HFFc6 (cell line): ENCODE measurements around the gene PNPLA3. TPM values are rescaled to one million over a fixed set of nuclear protein-coding genes. Genes with fewer than 3 reads are reported as not detected.
A peak's percentile ranks its signal among the peaks of the same experiment; 100 is the strongest.

ENCODE experiments used
- DNase-seq: peaks from one replicate; pipeline ENCODE4 v3.0.0-alpha.2; 2018
- H3K27ac Mint-ChIP-seq: 2 replicates; pipeline ENCODE4 v1.8.0; 2020; ENCODE audit warnings: mild to moderate bottlenecking, mixed read lengths
- H3K27me3 Mint-ChIP-seq: 2 replicates; pipeline ENCODE4 v1.8.0; 2021; ENCODE audit warnings: mild to moderate bottlenecking, moderate library complexity, mixed read lengths; ENCODE audit not compliant: insufficient read depth
- H3K36me3 Mint-ChIP-seq: 2 replicates; pipeline ENCODE4 v1.8.0; 2021; ENCODE audit warnings: low read depth, mixed read lengths
- H3K4me1 Mint-ChIP-seq: 2 replicates; pipeline ENCODE4 v1.8.0; 2020; ENCODE audit warnings: low read depth, mixed read lengths
- H3K4me3 Mint-ChIP-seq: 2 replicates; pipeline ENCODE4 v1.8.0; 2020; ENCODE audit warnings: mild to moderate bottlenecking, moderate library complexity, mixed read lengths
- H3K9me3 Mint-ChIP-seq: 2 replicates; pipeline ENCODE4 v1.8.0; 2020; ENCODE audit warnings: mild to moderate bottlenecking, mixed read lengths
- total RNA-seq, 6 experiments: library from RNA; stranded (reverse); fragmentation: NEBNext Ultra II Directional; extraction: Animal tissue kit (Norgen Biotek cat#: 25700); gene quantifications; 2 replicates in 1 of 6; 3 replicates in 5 of 6; pipeline ENCODE4 v1.2.3, GENCODE V29; 2021
- TF ChIP-seq, protein P1 (sequence below): fragments of 200-600 bp; sonication (generic); IDR thresholded peaks from 2 replicates; pipeline ENCODE4 v1.5.0; 2021; ENCODE audit warnings: antibody characterized with exemption, mild to moderate bottlenecking

Gene PNPLA3
- total RNA-seq, 6 experiments from 2014 or later: 3.0 to 6.5 (median 3.4) TPM

DNA sequence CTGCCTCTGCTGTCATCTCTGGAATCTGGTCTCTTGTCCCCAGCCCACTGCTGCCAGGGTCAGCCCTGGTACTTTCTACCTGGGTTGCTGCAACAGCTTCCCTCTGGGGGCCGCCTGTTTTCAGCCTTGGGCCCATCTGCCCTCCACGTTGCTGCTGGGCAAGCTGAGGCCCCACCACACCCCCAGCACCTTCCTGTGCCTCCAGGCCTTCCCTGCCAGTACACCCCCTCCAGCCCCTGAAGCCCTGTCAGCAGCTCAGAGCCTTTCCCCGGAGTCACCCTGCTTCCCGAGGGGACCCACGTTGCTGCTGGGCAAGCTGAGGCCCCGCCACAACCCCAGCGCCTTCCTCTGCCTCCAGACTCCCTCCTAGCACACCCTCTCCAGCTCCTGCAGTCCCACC, 28.4 kb downstream of the PNPLA3 start:
- H3K4me3 Mint-ChIP-seq: no peak overlapping the region; the same call in 1 of the 2 replicates
- TF ChIP-seq, protein P1, sequence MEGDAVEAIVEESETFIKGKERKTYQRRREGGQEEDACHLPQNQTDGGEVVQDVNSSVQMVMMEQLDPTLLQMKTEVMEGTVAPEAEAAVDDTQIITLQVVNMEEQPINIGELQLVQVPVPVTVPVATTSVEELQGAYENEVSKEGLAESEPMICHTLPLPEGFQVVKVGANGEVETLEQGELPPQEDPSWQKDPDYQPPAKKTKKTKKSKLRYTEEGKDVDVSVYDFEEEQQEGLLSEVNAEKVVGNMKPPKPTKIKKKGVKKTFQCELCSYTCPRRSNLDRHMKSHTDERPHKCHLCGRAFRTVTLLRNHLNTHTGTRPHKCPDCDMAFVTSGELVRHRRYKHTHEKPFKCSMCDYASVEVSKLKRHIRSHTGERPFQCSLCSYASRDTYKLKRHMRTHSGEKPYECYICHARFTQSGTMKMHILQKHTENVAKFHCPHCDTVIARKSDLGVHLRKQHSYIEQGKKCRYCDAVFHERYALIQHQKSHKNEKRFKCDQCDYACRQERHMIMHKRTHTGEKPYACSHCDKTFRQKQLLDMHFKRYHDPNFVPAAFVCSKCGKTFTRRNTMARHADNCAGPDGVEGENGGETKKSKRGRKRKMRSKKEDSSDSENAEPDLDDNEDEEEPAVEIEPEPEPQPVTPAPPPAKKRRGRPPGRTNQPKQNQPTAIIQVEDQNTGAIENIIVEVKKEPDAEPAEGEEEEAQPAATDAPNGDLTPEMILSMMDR: no peak
- no peak for DNase-seq
- H3K36me3 Mint-ChIP-seq: peaks cover 5% of the 10 kb centered on the region
- H3K4me1 Mint-ChIP-seq: peaks cover 23% of the 10 kb centered on the region
- peaks cover 2% of the 10 kb centered on the region for H3K27me3 Mint-ChIP-seq
- no peaks in the 10 kb centered on the region for H3K9me3 Mint-ChIP-seq
- no peak overlapping the region for H3K27ac Mint-ChIP-seq

DNA sequence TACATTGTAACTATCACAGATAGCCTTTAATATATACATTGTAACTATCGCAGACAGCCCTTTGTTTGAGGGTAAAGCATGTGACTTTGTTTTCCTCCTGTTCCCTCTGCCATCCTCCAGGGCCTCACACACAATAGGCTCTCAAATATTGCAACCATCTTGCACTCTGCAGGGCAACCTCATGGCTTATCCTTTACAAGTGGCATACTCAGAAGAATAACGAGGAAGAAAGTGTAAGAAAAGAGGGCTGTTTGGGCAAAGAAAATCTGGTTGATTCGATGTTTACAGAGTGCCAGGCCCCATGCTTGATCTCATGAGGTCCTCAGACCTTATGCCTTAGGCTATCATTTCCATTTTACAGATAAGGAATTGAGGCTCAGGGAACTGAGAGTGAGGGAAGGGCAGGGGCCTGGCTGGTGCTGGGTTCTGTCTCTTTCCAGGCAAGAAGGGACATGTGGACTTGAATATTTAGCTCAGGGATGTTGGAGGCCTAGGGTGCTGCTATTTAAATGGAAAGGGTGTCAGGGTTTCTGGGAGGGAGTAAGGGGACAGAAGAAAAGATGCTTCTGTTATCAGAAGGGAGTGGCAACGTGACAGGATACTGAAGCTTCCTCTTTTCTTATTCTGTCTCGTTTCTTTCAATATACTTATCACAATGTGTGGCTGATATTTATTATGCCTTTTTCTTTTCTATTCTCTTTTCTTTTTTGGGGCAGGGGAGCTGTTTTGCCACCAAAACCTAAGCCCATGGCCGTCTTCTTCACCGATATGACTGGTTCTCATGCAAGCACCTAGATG, 30.6 kb downstream of the PNPLA3 start:
- TF ChIP-seq, protein P1: no peak
- H3K4me1 Mint-ChIP-seq: peaks cover 32% of the 10 kb centered on the region
- DNase-seq: no peak
- peaks cover 12% of the 10 kb centered on the region for H3K36me3 Mint-ChIP-seq
- peak overlapping the region; percentile 89 for H3K27ac Mint-ChIP-seq
- H3K27me3 Mint-ChIP-seq: peaks cover 2% of the 10 kb centered on the region; the same call in 1 of the 2 replicates
- peak overlapping the region; percentile 96 for H3K4me3 Mint-ChIP-seq
- no peaks in the 10 kb centered on the region for H3K9me3 Mint-ChIP-seq

DNA sequence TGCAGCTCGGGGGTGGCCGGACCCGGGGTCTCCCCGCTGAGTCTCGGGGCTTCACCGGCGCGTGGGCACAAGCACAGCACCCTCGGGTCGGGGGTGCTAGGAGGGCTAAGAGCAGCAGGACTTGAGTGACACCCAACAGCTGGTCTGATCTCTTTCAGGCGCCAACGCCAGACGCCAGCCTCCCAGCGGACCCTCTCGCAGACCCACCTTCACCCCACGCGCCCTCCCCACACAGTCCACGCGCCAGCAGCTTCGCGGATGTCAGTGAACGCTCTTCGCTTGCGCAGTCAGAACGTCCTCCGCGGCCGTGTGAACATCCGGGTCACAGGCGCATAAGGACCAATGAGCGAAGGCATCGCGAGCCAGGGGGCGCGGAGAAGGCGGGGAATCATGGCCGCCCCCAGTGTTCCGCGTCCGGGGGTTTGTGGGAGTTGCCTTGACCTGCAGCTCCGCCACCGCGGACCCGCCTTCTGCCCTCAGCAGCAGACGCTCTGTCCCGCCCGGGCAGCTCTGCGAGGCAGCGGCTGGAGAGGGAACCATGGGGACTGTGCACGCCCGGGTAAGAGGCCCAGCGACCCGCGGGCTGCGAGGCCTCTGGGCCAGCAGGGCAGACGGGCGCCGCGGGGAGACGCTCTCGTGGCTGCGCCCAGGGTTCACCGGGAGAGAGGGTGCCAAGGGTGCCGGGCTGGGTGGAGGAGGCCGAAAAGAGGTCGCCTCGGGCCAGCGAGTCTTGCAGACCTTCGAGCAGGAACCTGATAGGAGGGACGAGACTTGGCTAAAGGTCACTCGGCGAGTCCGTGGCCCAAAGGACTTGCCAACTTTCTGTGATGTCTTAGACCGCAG, 31.7 kb downstream of the PNPLA3 start, which contains the start of gene SAMM50:
SAMM50 (plus strand) TSS at position 403 of the 843 bp plus-strand sequence; CDS start at position 539, 136 bp downstream.
- TF ChIP-seq, protein P1: peak; percentile 34; the same call in 1 of the 2 replicates
- Mint-ChIP-seq H3K4me3 (peak within 1 kb of the TSS; percentile 96), H3K9me3 (no peaks in the 10 kb centered on the region), H3K27ac (peak within 1 kb of the TSS; percentile 89), H3K4me1 (peaks cover 32% of the 10 kb centered on the region), H3K27me3 (peaks cover 2% of the 10 kb centered on the region; the same call in 1 of the 2 replicates), H3K36me3 (peaks cover 12% of the 10 kb centered on the region)
- DNase-seq: peak; percentile 88

DNA sequence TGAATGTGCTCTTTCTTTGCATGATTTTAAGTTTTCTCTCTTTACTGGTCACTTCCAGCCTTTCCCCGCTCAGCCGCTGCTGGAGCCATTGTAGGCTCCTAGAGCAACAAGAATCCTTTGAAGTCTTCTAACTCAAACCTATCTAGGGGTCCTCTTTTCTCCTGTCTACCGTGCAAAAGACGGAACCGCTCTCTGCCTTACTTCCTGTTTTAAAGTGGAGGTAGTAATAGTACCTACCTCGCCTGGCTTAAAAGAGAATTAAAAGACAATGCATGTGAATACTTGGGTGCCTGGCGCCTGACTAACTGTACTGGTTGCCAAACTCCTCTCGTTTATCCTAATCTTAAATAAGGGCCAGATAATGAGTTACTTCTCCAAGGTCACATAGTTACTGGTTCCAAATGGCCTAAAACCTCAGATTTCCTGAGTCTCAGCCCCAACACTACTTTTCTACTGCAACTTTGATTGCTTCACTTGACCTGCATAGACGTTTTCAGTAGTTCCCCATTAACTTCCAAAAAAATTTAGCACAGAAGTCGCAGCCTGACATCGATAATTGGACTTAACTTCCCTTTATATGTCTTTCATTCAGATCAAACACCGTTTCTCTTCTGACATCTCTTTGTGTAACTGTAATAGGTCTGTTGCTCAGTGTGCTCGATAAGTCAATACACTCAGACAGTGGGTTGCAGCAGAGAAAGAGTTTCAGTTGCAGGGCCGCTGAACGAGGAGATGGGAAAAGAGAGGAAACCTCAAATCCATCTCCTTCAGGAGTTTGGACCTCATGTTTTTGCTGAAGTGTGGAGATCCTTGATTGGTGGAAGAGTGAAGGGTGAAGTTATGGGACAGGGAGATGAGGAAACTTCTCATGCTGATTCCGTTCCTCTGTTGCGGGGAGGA, 32.5 kb downstream of the PNPLA3 start:
- Mint-ChIP-seq H3K27ac (peak overlapping the region; percentile 89), H3K4me1 (peaks cover 32% of the 10 kb centered on the region), H3K9me3 (no peaks in the 10 kb centered on the region), H3K27me3 (peaks cover 2% of the 10 kb centered on the region; the same call in 1 of the 2 replicates), H3K4me3 (peak overlapping the region; percentile 96), H3K36me3 (peaks cover 12% of the 10 kb centered on the region)
- no peak for DNase-seq
- TF ChIP-seq, protein P1: no peak
